Bronchial epithelial cell (primary cell): ENCODE data around the gene SLC39A11. TPM values are rescaled to one million over a fixed set of nuclear protein-coding genes. Genes with fewer than 3 reads are reported as not detected.

Experiments used
- DNase-seq: peaks from one replicate; pipeline ENCODE4 v3.0.0-alpha.2; 2010; ENCODE audit warnings: low read depth
- FAIRE-seq: peaks from 2 replicates; lab custom pipeline; 2011; peaks lifted over from hg19 to GRCh38; lab: Jason Lieb, UNC
- H3K27me3 ChIP-seq: 2 replicates; pipeline ENCODE4 v1.5.1; 2011; ENCODE audit warnings: low read length; ENCODE audit not compliant: control insufficient read depth, insufficient read depth
- H3K36me3 ChIP-seq: 2 replicates; pipeline ENCODE4 v1.5.1; 2011; ENCODE audit warnings: low read length; ENCODE audit not compliant: control insufficient read depth, insufficient read depth
- H3K4me3 ChIP-seq: 2 replicates; pipeline ENCODE4 v1.5.1; 2011; ENCODE audit warnings: mild to moderate bottlenecking, low read depth, low read length, control low read depth
- CTCF ChIP-seq: IDR thresholded peaks from 2 replicates; pipeline ENCODE4 v1.5.1; 2011; ENCODE audit warnings: mild to moderate bottlenecking, moderate library complexity, low read length, control low read depth, inconsistent platforms; ENCODE audit not compliant: insufficient read depth, severe bottlenecking
- total RNA-seq: library from RNA; depleted of rRNA; stranded (reverse); fragments of >200 nt; gene quantifications from 2 replicates; pipeline ENCODE4 v1.2.1, GENCODE V29; 2014

Gene SLC39A11
- total RNA-seq, 1 donor from 2014 or later, result 23.4 TPM

GRCh38 chr17:72661116-72661944, 431.2 kb downstream of the SLC39A11 start:
- FAIRE-seq, result peak; percentile 98
- TF ChIP-seq CTCF, result peak; percentile 64
- DNase-seq, result peak; percentile 97
- Histone ChIP-seq H3K36me3 (no peaks in the 10 kb centered on the region), H3K27me3 (no peaks in the 10 kb centered on the region), H3K4me3 (no peak overlapping the region)

GRCh38 chr17:72660274-72661115, 432.0 kb downstream of the SLC39A11 start:
- DNase-seq, result no peak
- FAIRE-seq, result no peak
- no peak for TF ChIP-seq CTCF

GRCh38 chr17:72659811-72660210, 432.7 kb downstream of the SLC39A11 start:
- no peak overlapping the region for H3K4me3 ChIP-seq
- no peaks in the 10 kb centered on the region for H3K36me3 ChIP-seq
- DNase-seq (no peak), FAIRE-seq (no peak)
- H3K27me3 ChIP-seq, result no peaks in the 10 kb centered on the region
- no peak for TF ChIP-seq CTCF

More at GRCh38 chr17:72660274-72661115, 432.0 kb downstream of the SLC39A11 start:
- no peaks in the 10 kb centered on the region for H3K27me3 ChIP-seq
- no peak overlapping the region for H3K4me3 ChIP-seq
- H3K36me3 ChIP-seq, result no peaks in the 10 kb centered on the region

GRCh38 chr17:72658675-72659074, 433.8 kb downstream of the SLC39A11 start:
- DNase-seq (no peak), FAIRE-seq (peak; percentile 36)
- no peak for TF ChIP-seq CTCF
- Histone ChIP-seq H3K4me3 (no peak overlapping the region), H3K27me3 (no peaks in the 10 kb centered on the region), H3K36me3 (no peaks in the 10 kb centered on the region)

- Histone ChIP-seq H3K4me3 (no peak overlapping the region), H3K27me3 (no peaks in the 10 kb centered on the region), H3K36me3 (no peaks in the 10 kb centered on the region)
- no peak for FAIRE-seq
- no peak for TF ChIP-seq CTCF
- peak; percentile 45 for DNase-seq
These were observed 434.8 kb downstream of the SLC39A11 start for GRCh38 chr17:72657467-72658317.
